K562 (cell line): ENCODE results near the gene TPO. TPM values are rescaled to one million over a fixed set of nuclear protein-coding genes. Genes with fewer than 3 reads are reported as not detected.

Experiments
- ATAC-seq: fragments of 200-7000 bp; cut with Tn5 transposase; 3 replicates; pipeline ENCODE4 v1.9.1; 2020; ENCODE audit warnings: moderate library complexity
- BruUV-seq: library from RNA; stranded (reverse); fragments of 400-500 nt; replicated peaks from 2 replicates; lab custom pipeline; 2021; lab: Mats Ljungman, UMichigan
- CTCF ChIA-PET: fragments of 300-600 bp; formaldehyde crosslinking; extraction: SDS; loops from one replicate; lab custom pipeline; 2021; ENCODE audit warnings: low intra/inter-chr PET ratio; lab: Yijun Ruan, JAX
- POLR2A ChIA-PET: fragments of 300-600, 350-650 bp; sonication (Branson Sonifier 250); formaldehyde crosslinking; extraction: SDS; loops from one replicate; lab custom pipeline; 2021; ENCODE audit warnings: antibody characterized with exemption, inconsistent platforms; lab: Yijun Ruan, JAX
- DNase-seq, 4 experiments: peaks; one replicate each; pipeline versions ENCODE4 v3.0.0 to v3.0.0-alpha.2; 2011 to 2018; ENCODE audit warnings: low spot score in 3 of 4, mixed read lengths in 3 of 4; ENCODE audit errors: extremely low read depth in 1 of 4
- FAIRE-seq: peaks from 2 replicates; lab custom pipeline; 2011; peaks lifted over from hg19 to GRCh38; lab: Jason Lieb, UNC
- H2AFZ ChIP-seq: 2 replicates; pipeline ENCODE4 v1.6.0; 2011; ENCODE audit warnings: low read depth, low read length, control low read depth, inconsistent platforms
- H3K27ac ChIP-seq: fragments of 200-600 bp; 3 replicates; pipeline ENCODE4 v1.8.0; 2011; ENCODE audit warnings: low read depth, mild to moderate bottlenecking, control low read depth, inconsistent platforms, low read length, moderate library complexity, mixed read lengths; ENCODE audit errors: extremely low read depth
- H3K27me3 ChIP-seq, 2 experiments: fragments of 300-600 bp in 1 of 2; 2 replicates in 1 of 2; 3 replicates in 1 of 2; pipeline versions ENCODE4 v1.6.0 to v1.8.0; 2011; ENCODE audit warnings: inconsistent platforms in 2 of 2, low read length in 2 of 2, mild to moderate bottlenecking in 1 of 2, mixed read lengths in 1 of 2, moderate library complexity in 1 of 2; ENCODE audit not compliant: control insufficient read depth in 2 of 2, insufficient read depth in 2 of 2
- H3K36me3 ChIP-seq: fragments of 300-600 bp; 3 replicates; pipeline ENCODE4 v1.8.0; 2011; ENCODE audit warnings: mild to moderate bottlenecking, low read length, inconsistent platforms; ENCODE audit not compliant: control insufficient read depth, insufficient read depth
- H3K4me1 ChIP-seq, 2 experiments: fragments of 200-600 bp in 1 of 2; replicated peaks in 1 of 2; 2 replicates in 1 of 2; 3 replicates in 1 of 2; pipeline versions ENCODE4 v1.5.1 to v1.8.0; 2011; ENCODE audit warnings: inconsistent platforms in 2 of 2, low read length in 2 of 2, mild to moderate bottlenecking in 1 of 2, mixed read lengths in 1 of 2, moderate library complexity in 1 of 2; ENCODE audit not compliant: control insufficient read depth in 2 of 2, insufficient read depth in 2 of 2
- H3K4me2 ChIP-seq: 2 replicates; pipeline ENCODE4 v1.6.1; 2011; ENCODE audit warnings: low read length, control low read depth, inconsistent platforms, mixed read lengths; ENCODE audit not compliant: insufficient read depth
- H3K4me3 ChIP-seq: fragments of 200-600 bp; sonication (generic), shearing (Covaris generic); 2 replicates; pipeline ENCODE4 v1.5.1; 2016; ENCODE audit warnings: control low read depth, inconsistent platforms
- H3K79me2 ChIP-seq: fragments of 200-600 bp; 3 replicates; pipeline ENCODE4 v1.8.0; 2011; ENCODE audit warnings: low read length, inconsistent platforms; ENCODE audit not compliant: control insufficient read depth, insufficient read depth
- H3K9ac ChIP-seq, 2 experiments: 2 replicates each; pipeline versions ENCODE4 v1.6.0 to v1.6.1; 2011; ENCODE audit warnings: low read depth in 2 of 2, low read length in 2 of 2, control low read depth in 1 of 2, inconsistent platforms in 1 of 2, mild to moderate bottlenecking in 1 of 2, mixed read lengths in 1 of 2; ENCODE audit not compliant: insufficient read depth in 1 of 2
- H3K9me1 ChIP-seq: one replicate; pipeline ENCODE4 v1.6.0; 2011; ENCODE audit warnings: inconsistent platforms, mild to moderate bottlenecking, low read length, moderate library complexity; ENCODE audit not compliant: control insufficient read depth, insufficient read depth
- H3K9me3 ChIP-seq: replicated peaks from 2 replicates; pipeline ENCODE4 v1.5.1; 2011; ENCODE audit warnings: low read depth, low read length, inconsistent platforms; ENCODE audit not compliant: control insufficient read depth, insufficient read depth
- H4K20me1 ChIP-seq: replicated peaks from 2 replicates; pipeline ENCODE4 v1.6.1; 2011; ENCODE audit warnings: low read length, inconsistent platforms, mixed read lengths; ENCODE audit not compliant: control insufficient read depth, insufficient read depth
- CREB1 ChIP-seq, 2 experiments: sonication (generic) in 1 of 2; formaldehyde crosslinking in 1 of 2; IDR thresholded peaks; 2 replicates each; pipeline versions ENCODE4 v1.6.1 to v1.8.0; 2012 to 2022; ENCODE audit warnings: inconsistent platforms in 1 of 2, mild to moderate bottlenecking in 1 of 2, missing genetic modification reagents in 1 of 2, moderate library complexity in 1 of 2
- EP400 ChIP-seq: fragments of 450-650 bp; IDR thresholded peaks from 2 replicates; pipeline ENCODE4 v1.6.1; 2017; ENCODE audit warnings: antibody characterized with exemption, mild to moderate bottlenecking, moderate library complexity
- MTA1 ChIP-seq: fragments of 450-650 bp; IDR thresholded peaks from 2 replicates; pipeline ENCODE4 v1.6.1; 2017; ENCODE audit warnings: borderline replicate concordance
- TGIF2 ChIP-seq: sonication (generic); formaldehyde crosslinking; IDR thresholded peaks from 2 replicates; pipeline ENCODE4 v1.8.1; 2022; ENCODE audit warnings: mild to moderate bottlenecking, missing genetic modification reagents, moderate library complexity
- ZEB2 ChIP-seq: fragments of 450-650 bp; IDR thresholded peaks from 2 replicates; pipeline ENCODE4 v1.6.1; 2016
- WGBS: fragments of 100-300 bp; shearing (Covaris generic); methylation state at CpG from one replicate; pipeline ENCODE4 v1.1.6; 2016; ENCODE audit warnings: low coverage, mixed read lengths; ENCODE audit not compliant: insufficient coverage; ENCODE audit errors: missing lambda C conversion rate; 5-methylcytosine and 5-hydroxymethylcytosine counted together
- in situ Hi-C: fragments of 300-500 bp; cut with MboI; formaldehyde crosslinking; loops from 4 replicates; pipeline ENCODE4 v1.15.0; 2018; ENCODE audit warnings: inconsistent platforms, mixed read lengths
- intact Hi-C: fragments of 100-400 bp; cut with micrococcal nuclease; formaldehyde crosslinking; loops from 2 replicates; pipeline ENCODE4 v1.14.2; 2022
- polyA plus RNA-seq, 8 experiments: library from polyadenylated mRNA; depleted of rRNA in 4 of 8; stranded (reverse) in 5 of 8; unstranded in 3 of 8; fragments of >200 nt; fragmentation: Nextera tagmentation in 2 of 8; fragmentation: Illumina TruSeq in 1 of 8; extraction: Ambion mirVana in 2 of 8; extraction: Trizol in 1 of 8; gene quantifications; 2 replicates each; pipeline versions ENCODE4 v1.2.1 to v1.2.3, GENCODE V29; 2011 to 2014; ENCODE audit warnings: inconsistent platforms in 1 of 8, missing spikeins in 1 of 8
- total RNA-seq, 7 experiments: library from RNA; depleted of rRNA in 6 of 7; stranded (reverse); fragments of >200 nt in 6 of 7; fragmentation: Illumina TruSeq in 2 of 7; extraction: Trizol in 2 of 7; gene quantifications; 2 replicates each; pipeline versions ENCODE4 v1.2.1 to v1.2.3, GENCODE V29; 2011 to 2021; ENCODE audit warnings: low replicate concordance in 1 of 7
- TF ChIP-seq, protein P1 (sequence below): sonication (generic); formaldehyde crosslinking; IDR thresholded peaks from 2 replicates; pipeline ENCODE4 v1.8.1; 2023; ENCODE audit warnings: mild to moderate bottlenecking, missing genetic modification reagents

Gene TPO
- total and polyA plus RNA-seq, 9 of the 15 experiments (the other 6 are each of a cell fraction or from before 2014, with no cell fraction given), result not detected

DNA sequence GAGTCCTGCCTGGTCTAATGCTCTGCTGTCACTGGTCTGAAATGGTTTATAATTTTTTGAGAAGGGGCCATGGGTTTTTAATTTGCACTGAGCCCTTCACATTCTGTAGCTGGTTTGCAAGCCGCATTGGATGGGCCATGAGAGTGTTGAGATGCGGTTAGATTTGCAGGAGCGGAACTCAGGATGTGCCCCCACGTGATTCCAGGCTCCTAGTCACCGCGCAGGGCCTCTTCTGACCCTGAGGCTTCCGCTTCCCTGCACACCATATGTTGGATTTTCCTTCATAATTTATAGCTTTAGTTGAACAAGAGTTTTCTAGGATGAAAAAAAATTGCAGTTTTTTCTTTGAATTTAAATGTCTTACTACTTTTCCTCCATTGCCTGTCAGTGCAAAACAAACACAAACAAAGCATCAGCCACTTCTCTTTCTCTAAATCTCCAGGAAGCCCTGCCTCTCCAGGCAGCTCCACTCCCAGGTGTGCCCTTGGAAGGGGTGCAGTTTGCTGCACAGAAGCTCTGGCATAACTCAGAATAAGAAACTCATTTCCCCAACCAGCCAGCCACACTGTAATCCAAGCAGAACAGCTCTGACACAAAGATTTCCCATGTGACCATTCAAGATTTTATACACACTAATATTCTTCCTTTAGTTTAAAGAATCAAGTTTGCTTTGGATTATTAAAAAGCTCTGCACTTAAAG lies 18.4 kb upstream of the TPO start:
- in situ Hi-C loops, result no loop called here
- 0% methylated on average over 7 of the region's 7 CpGs for WGBS

More for the DNA sequence above, 18.4 kb upstream of the TPO start:
- no peaks in the 10 kb centered on the region for H3K79me2 ChIP-seq
- no peaks in the 10 kb centered on the region for H3K9me3 ChIP-seq
- no peak overlapping the region for H3K9ac ChIP-seq
- DNase-seq (no peak), FAIRE-seq (no peak), ATAC-seq (no peak)
- no peaks in the 10 kb centered on the region for H4K20me1 ChIP-seq
- no peak overlapping the region for H2AFZ ChIP-seq
- no peak overlapping the region for H3K27ac ChIP-seq
- BruUV-seq, result no TSS peak
- H3K27me3 ChIP-seq, result no peaks in the 10 kb centered on the region
- no peaks in the 10 kb centered on the region for H3K9me1 ChIP-seq
- ChIA-PET CTCF (no interaction called here), POLR2A (no interaction called here)
- H3K4me2 ChIP-seq, result no peak overlapping the region
- no peaks in the 10 kb centered on the region for H3K36me3 ChIP-seq
- intact Hi-C loops, result no loop called here
- TF ChIP-seq, protein P1, sequence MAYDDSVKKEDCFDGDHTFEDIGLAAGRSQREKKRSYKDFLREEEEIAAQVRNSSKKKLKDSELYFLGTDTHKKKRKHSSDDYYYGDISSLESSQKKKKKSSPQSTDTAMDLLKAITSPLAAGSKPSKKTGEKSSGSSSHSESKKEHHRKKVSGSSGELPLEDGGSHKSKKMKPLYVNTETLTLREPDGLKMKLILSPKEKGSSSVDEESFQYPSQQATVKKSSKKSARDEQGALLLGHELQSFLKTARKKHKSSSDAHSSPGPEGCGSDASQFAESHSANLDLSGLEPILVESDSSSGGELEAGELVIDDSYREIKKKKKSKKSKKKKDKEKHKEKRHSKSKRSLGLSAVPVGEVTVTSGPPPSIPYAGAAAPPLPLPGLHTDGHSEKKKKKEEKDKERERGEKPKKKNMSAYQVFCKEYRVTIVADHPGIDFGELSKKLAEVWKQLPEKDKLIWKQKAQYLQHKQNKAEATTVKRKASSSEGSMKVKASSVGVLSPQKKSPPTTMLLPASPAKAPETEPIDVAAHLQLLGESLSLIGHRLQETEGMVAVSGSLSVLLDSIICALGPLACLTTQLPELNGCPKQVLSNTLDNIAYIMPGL (CRISPR knock-in tag), result no peak
- no peak for TF ChIP-seq EP400
- TF ChIP-seq ZEB2, result no peak
- no peak for TF ChIP-seq TGIF2 (CRISPR knock-in tag)
- TF ChIP-seq CREB1 (IDR thresholded peaks at IDR 0.05), result no peak
- TF ChIP-seq CREB1 (CRISPR knock-in tag; IDR thresholded peaks at IDR 0.05), result no peak
- TF ChIP-seq MTA1, result no peak
- H3K4me3 ChIP-seq, result no peak overlapping the region
- no peaks in the 10 kb centered on the region for H3K4me1 ChIP-seq
